DMS 273 (cell line): ENCODE results near the gene SLC47A2.
"Not testable (repeated sequence)": the region's sequence is repeated elsewhere in the genome, so short reads cannot be mapped to it uniquely, and the experiment has no call there.

ENCODE experiments used
- DNase-seq: peaks from one replicate; lab custom pipeline; 2025; ENCODE audit not compliant: unreplicated experiment; lab: John Stamatoyannopoulos, UW

The SLC47A2 gene

DNA sequence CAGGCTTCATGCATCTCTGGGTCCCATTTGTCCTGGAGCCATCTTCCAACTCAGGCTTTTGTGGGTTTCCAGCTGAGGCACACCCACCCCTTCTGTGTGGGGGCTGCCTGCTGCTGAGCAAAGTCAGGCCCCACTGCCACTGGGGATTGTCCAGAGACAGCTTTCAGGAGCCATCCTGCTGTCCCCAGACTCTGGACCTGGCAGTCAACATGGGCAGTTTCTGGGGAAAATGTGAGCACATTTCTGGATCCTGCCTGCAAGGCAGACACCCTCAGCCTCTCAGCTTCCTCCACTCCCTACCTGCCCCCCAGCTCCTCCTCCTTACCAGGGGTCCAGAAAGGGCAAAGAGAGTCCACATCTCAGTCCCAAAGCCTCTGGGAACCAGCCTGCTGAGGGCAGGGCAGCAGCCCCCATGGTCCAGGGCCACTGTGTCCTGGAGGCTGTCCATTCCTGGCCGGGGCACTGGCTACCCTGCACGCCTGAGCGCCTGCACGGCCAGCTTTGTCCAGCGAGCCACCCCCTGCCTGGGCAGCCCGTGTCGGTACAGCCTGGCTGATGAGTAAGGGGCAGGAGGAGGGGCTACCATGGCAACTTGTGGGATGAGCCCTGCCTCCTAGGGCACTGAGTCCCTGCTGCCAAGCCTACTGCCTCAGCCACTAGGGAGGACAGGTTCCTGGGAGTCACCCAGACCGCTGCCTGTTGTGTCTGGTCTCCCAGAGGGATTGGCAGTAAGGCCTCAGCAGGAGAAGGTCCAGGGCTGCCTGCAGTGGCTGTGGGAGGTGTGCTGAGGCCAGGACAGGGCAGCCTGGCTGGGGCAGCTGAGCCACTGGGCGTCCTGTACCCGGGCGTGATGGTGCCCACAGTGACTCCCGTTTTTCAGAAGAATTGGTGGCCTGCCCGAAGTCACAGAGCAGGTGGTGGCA lies at the start of gene SLC47A2:
Gene SLC47A2, minus strand, starts transcription at position 477 of the 923 bp plus-strand sequence. Its CDS starts 29 bp downstream, at position 448.
- no peak for DNase-seq

- DNase-seq, result no peak
These were observed 49.6 kb upstream of the SLC47A2 start for GRCh38 chr17:19766016-19766415.

DNA sequence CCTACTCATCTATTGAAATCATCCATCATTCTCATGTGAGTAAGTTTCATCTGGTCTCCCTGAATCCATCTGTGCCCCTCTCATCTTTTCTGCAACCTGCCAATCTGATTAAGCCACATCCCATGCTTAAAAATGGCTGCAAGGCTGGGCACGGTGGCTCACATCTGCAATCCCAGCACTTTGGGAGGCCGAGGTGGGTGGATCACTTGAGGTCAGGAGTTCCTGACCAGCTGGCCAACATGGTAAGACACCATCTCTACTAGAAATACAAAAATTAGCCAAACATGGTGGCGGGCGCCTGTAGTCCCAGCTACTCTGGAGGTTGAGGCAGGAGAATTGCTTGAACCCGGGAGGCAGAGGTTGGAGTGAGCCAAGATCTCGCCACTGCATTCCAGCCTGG lies 47.6 kb upstream of the SLC47A2 start:
- DNase-seq, result not testable (repeated sequence)

- DNase-seq, result no peak
These were observed 47.0 kb upstream of the SLC47A2 start for GRCh38 chr17:19763416-19763815.

DNA sequence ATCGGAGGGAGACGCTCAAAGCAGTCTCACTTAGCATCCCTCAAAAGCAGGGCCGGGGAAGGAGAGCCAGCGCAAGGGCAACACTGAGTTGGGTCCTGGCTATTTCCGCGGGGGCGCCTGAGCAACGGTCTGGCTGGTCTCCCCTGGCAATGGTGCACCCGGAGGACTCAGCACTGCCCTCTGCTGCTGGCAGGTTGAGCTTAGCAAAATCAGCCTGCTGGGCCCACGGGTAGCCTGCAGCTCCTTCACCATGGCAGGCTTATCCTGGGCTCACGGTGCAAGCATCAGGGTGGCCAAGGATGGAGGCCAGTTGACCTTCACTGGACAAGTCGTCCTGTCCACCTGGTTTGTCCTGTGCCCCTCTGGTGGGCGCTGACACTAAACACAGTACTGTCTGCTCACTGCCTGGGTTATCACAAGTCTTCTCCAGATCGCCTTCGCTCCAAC lies 46.2 kb upstream of the SLC47A2 start:
- peak; percentile 76 for DNase-seq

DNA sequence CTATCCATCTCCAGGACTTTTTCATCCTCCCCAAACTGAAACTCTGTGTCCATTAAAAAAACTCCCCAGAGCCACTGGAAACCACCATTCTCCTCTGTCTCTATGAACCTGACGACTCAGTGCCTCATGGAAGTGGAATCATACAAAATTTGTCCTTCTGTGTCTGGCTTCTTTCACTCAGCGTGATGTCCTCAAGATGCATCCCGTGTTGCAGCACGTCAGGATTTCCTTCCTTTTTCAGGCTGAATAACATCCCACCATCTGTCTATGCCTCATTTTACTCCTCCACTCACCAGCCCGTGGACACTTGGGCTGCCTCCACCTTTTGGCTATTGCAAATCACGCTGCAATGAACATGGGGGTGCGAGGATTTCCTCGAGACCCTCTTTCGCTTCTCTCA lies 44.4 kb upstream of the SLC47A2 start:
- DNase-seq, result no peak

DNA sequence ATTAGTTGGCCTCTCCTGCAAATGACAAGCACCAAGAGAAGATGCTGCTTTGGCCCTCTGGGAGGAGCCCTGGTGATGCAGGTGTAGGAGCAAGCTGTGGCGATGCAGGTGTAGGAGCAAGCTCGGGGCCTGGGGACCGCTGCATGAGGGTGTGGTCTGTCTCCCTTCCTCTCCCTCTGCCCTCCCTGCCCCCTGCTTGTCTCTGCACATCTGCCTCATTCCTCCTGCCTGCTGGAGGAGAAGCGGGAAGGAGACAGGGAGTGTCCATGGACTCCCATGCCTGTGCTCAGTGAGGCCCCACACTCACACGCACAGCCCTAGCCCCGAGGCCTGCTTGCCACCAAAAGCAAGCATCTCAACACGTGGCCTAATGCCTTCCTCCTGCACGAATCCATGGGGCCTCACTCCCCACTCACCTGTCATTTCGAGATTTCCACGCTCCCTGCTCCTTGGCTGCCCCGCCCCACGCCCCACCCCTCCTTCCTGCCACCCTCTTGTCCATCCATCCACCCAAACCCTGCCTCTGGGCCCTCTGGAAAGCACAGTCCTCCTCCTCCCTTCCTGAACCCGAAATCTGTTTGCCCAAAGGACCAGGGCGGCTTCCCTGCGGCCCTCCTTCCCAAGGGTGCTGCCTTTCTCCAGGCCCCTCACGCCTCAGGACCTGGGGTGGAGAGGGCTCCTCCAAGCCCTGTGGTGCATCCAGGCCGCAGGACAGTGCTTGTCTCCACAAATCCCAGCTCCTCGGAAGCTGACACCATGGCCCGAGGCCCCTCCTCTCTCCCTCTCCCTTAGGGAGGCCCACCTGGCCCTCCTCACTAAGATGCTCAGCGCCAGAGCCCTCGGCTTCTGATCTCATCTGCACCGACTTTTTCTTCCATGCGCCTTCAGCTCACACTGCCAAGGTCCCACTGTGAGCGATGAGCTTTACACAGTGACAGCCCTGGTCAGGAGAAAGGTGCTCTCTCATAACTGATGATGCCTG lies 43.5 kb upstream of the SLC47A2 start:
- no peak for DNase-seq

DNA sequence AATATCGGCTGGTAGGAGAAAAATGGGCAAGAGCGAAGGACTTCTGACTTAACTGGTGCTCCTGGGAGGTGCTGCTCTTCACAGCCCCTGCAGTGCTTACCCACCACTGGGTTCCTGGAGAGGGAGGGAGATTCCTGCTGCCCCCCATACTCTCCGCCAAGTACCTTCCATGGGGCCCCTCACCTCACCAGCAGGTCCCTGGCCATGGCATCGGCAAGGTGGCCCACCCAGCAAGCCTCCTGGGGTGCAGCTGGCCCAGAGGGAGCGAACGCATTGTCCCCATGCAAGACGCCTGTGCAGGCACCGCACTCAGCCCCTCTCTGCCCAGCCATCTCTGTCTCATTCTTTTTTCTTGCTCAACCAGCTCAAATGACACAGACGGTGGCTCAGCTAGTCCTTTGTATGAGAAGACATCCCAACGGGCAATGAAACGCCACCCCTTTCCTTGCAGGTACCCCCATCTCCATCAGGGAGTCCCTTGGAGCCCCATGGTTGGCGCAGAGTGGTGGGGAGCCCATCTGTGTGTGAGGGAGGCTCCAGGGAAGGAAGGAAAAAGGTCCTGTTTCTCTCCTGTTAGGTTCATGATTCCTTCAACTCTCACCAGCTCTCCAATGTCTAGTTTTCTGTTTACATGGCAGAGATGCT lies 41.3 kb upstream of the SLC47A2 start:
- DNase-seq, result no peak

DNA sequence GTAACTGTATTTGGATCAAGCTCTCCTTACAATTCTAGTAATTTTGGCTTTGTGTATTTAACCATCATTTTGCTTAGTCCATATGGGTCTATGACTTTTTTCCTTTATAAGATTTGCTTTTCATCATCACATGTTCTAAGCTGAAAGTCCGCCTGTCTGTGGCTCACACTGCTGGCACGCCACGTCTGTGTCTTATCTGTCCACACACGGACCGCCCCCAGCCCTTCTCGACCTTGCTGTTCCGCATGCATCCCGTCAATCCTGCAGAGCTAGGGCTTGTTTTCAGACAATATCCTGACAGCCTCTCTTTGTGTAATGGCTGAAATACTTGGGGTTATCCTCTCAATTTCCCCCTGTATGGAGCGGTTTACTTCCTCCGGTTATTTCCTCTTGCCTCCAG lies 40.2 kb upstream of the SLC47A2 start:
- DNase-seq, result no peak

DNA sequence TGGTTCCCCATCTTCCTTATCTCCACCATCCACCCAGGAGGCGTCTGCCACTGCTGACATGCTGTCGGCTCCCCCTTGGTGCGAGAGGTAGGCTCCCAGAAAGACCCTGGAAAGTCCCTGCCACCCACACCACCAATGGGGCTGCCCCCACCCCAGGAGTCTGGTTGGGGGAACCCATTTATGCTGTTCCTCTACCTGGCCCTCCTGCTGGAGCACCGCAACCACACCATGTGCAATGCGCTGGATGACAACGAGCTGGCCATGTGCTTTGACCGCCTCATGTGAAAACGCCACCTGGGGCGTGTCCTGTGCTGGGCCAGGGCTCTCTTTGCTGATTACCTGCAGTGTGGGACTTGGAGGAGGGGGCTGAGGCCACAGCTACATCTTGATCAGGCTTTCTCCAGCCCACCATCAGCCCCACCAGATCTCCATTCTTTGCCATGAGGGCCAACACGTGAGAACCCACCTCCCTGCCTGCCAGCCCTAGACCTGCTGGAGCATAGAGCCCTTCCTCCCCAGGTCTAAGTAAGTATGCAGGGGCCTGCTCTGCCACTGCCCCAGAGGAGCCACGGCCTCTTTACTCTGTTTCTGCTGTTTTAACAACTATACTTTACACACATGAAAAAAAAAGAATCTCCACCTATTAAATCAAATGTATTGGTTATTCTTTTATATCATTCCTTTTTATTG lies 39.6 kb upstream of the SLC47A2 start:
- no peak for DNase-seq

GRCh38 chr17:19755392-19755791 lies 39.0 kb upstream of the SLC47A2 start:
- no peak for DNase-seq

GRCh38 chr17:19753661-19754463 lies 37.5 kb upstream of the SLC47A2 start:
- DNase-seq, result peak; percentile 75

GRCh38 chr17:19753051-19753509 lies 36.7 kb upstream of the SLC47A2 start:
- peak; percentile 82 for DNase-seq

- DNase-seq, result no peak
These were observed 36.0 kb upstream of the SLC47A2 start for GRCh38 chr17:19752216-19753050.

DNA sequence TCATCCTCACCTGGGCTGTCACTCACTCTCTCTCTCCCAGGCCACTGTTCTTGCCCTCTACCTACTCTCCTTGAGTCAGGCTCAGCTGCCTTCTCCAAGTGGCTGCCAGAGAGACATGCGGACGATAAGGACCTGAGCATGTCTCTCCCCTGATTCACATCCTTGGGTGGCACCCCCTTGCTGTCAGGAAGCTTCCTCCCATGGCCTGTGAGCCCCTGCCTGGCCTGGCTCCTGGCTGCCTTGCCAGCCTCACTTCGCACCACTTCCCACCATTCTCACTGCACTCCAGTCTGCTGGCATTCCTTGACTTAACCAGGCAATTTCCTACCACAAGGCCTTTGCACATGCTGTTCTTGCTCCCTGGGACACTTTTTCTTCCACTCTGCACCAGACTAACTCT lies 34.5 kb upstream of the SLC47A2 start:
- DNase-seq, result no peak

DNA sequence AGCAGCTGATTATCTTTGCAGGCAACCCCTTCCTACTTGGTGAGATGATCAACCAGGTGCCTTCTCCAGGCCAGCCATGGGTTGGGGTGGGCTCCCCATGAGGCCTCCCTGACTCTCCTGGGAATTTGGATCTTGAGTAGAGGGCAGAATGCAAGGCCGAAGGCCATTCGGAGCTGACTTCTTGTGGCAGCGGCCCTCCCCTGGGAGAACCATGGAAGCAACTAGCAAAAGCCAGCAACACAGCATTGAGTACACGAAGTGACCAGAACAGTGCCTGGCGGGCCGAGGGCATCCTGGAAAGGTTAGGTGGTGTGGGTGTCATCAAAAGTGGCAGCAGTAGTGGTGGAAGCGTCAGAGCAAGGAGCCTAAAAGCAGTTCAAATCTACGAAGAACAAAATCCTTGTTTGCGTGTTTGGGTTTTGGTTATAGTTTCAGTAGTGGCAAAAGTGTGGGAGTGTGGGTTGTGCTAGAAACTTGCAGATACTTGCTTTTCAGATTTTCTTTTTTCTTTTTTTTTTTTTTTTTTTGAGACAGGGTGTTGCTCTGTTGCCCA lies 33.7 kb upstream of the SLC47A2 start:
- DNase-seq, result no peak

- peak; percentile 15 for DNase-seq
These were observed 32.4 kb upstream of the SLC47A2 start for GRCh38 chr17:19748807-19749193.
